LoVo (cell line): Measurements from ENCODE around the gene YOD1.

Experiments
- DNase-seq: peaks from one replicate; pipeline ENCODE4 v3.0.0-alpha.2; 2016; ENCODE audit warnings: low spot score

YOD1 gene

GRCh38 chr1:207072233-207072632 is 21.2 kb upstream of the YOD1 start:
- DNase-seq: no peak

GRCh38 chr1:207071426-207071825 is 20.4 kb upstream of the YOD1 start:
- no peak for DNase-seq

- DNase-seq: no peak
These were observed 19.8 kb upstream of the YOD1 start for GRCh38 chr1:207070811-207071210.

- no peak for DNase-seq
These were observed 19.0 kb upstream of the YOD1 start for GRCh38 chr1:207069858-207070506.

- no peak for DNase-seq
These were observed 18.1 kb upstream of the YOD1 start for GRCh38 chr1:207069061-207069460.

- DNase-seq: no peak
These were observed 16.7 kb upstream of the YOD1 start for GRCh38 chr1:207067665-207068064.

GRCh38 chr1:207067185-207067584 is 16.2 kb upstream of the YOD1 start:
- no peak for DNase-seq

GRCh38 chr1:207064561-207064960 is 13.6 kb upstream of the YOD1 start:
- DNase-seq: no peak

GRCh38 chr1:207063014-207063413 is 12.0 kb upstream of the YOD1 start:
- no peak for DNase-seq

- no peak for DNase-seq
These were observed 11.1 kb upstream of the YOD1 start for GRCh38 chr1:207062058-207062457.

- DNase-seq: no peak
These were observed 9.6 kb upstream of the YOD1 start for GRCh38 chr1:207060596-207060995.

- no peak for DNase-seq
These were observed 8.9 kb upstream of the YOD1 start for GRCh38 chr1:207059881-207060280.

GRCh38 chr1:207058878-207059867 is 8.2 kb upstream of the YOD1 start:
- no peak for DNase-seq

GRCh38 chr1:207058252-207058651 is 7.2 kb upstream of the YOD1 start:
- no peak for DNase-seq

- no peak for DNase-seq
These were observed 5.7 kb upstream of the YOD1 start for GRCh38 chr1:207056673-207057072.

- no peak for DNase-seq
These were observed 4.5 kb upstream of the YOD1 start for GRCh38 chr1:207055386-207056001.

GRCh38 chr1:207054491-207054890 is 3.5 kb upstream of the YOD1 start:
- no peak for DNase-seq

- DNase-seq: peak; percentile 99
These were observed 2.1 kb upstream of the YOD1 start, which contains the start of gene PFKFB2 for GRCh38 chr1:207052911-207053769. Gene PFKFB2 (plus strand): TSS chr1:207053275. CDS start chr1:207054718, 1,443 bp downstream.

- peak; percentile 94 for DNase-seq
These were observed 373 bp downstream of the YOD1 start for GRCh38 chr1:207050480-207051190.

- DNase-seq: peak; percentile 63
These were observed 1.0 kb downstream of the YOD1 start for GRCh38 chr1:207049974-207050391.

- DNase-seq: no peak
These were observed 1.5 kb downstream of the YOD1 start for GRCh38 chr1:207049514-207049913.
